ENCODE results near the gene CEPT1.

GRCh38 chr1:111199881-111200801, 60.1 kb downstream of the CEPT1 start, which contains the start of gene DENND2D:
- TF ChIP-seq CTCF (conservative IDR thresholded peaks at IDR 0.05) (no peak), EZH2 (IDR thresholded peaks at IDR 0.05; ENCODE audit: low read depth) (no peak)
